DOHH2 (cell line): ENCODE data around the gene SLC12A3.

Experiments
- H3F3A ChIP-seq: fragments of 200-600 bp; sonication (generic), shearing (Covaris generic); 2 replicates; pipeline ENCODE4 v1.6.0; 2016; ENCODE audit warnings: antibody characterized with exemption, mild to moderate bottlenecking; ENCODE audit not compliant: control insufficient read depth, insufficient read depth
- H3K27ac ChIP-seq: fragments of 200-600 bp; sonication (generic); 2 replicates; pipeline ENCODE4 v1.5.1; 2014; ENCODE audit warnings: low read depth, mild to moderate bottlenecking, low read length, moderate library complexity
- H3K27me3 ChIP-seq: fragments of 200-600 bp; sonication (generic); 2 replicates; pipeline ENCODE4 v1.6.1; 2014; ENCODE audit warnings: mild to moderate bottlenecking, low read length, mixed read lengths; ENCODE audit not compliant: control insufficient read depth
- H3K36me3 ChIP-seq: fragments of 200-600 bp; sonication (generic); 2 replicates; pipeline ENCODE4 v1.6.1; 2014; ENCODE audit warnings: mild to moderate bottlenecking, low read length, moderate library complexity, mixed read lengths; ENCODE audit not compliant: control insufficient read depth
- H3K4me1 ChIP-seq: fragments of 200-600 bp; sonication (generic); 2 replicates; pipeline ENCODE4 v1.6.1; 2014; ENCODE audit warnings: mild to moderate bottlenecking, low read length, mixed read lengths; ENCODE audit not compliant: control insufficient read depth
- H3K4me2 ChIP-seq: fragments of 200-600 bp; sonication (generic); 2 replicates; pipeline ENCODE4 v1.6.0; 2014; ENCODE audit warnings: mild to moderate bottlenecking, low read length, moderate library complexity
- H3K4me3 ChIP-seq: fragments of 200-600 bp; sonication (generic); 2 replicates; pipeline ENCODE4 v1.5.1; 2014; ENCODE audit warnings: mild to moderate bottlenecking, low read length, mixed read lengths
- H3K79me2 ChIP-seq: fragments of 200-600 bp; sonication (generic); 2 replicates; pipeline ENCODE4 v1.6.1; 2014; ENCODE audit warnings: mild to moderate bottlenecking, low read length, mixed read lengths; ENCODE audit not compliant: control insufficient read depth
- H3K9me2 ChIP-seq: fragments of 200-600 bp; sonication (generic); replicated peaks from 2 replicates; pipeline ENCODE4 v1.6.1; 2014; ENCODE audit warnings: mild to moderate bottlenecking, low read length, mixed read lengths; ENCODE audit not compliant: control insufficient read depth
- H3K9me3 ChIP-seq: fragments of 200-600 bp; sonication (generic); 2 replicates; pipeline ENCODE4 v1.6.1; 2014; ENCODE audit warnings: antibody characterized with exemption, low read length, mixed read lengths; ENCODE audit not compliant: control insufficient read depth, insufficient read depth
- H4K20me1 ChIP-seq: fragments of 200-600 bp; sonication (generic); 2 replicates; pipeline ENCODE4 v1.6.0; 2014; ENCODE audit warnings: low read depth, mild to moderate bottlenecking, antibody characterized with exemption, low read length, moderate library complexity; ENCODE audit not compliant: control insufficient read depth, insufficient read depth
- CTCF ChIP-seq: fragments of 200-600 bp; sonication (generic); IDR thresholded peaks from one replicate; pipeline ENCODE4 v1.5.1; 2014; ENCODE audit warnings: antibody characterized with exemption, mild to moderate bottlenecking, low read depth, low read length; ENCODE audit not compliant: poor library complexity, severe bottlenecking
- EZH2phosphoT487 ChIP-seq: fragments of 200-600 bp; sonication (generic); IDR thresholded peaks from 2 replicates; pipeline ENCODE4 v1.6.1; 2017; ENCODE audit warnings: borderline replicate concordance, mild to moderate bottlenecking, antibody characterized with exemption, low read length, moderate library complexity, mixed read lengths

SLC12A3 gene

GRCh38 chr16:56858374-56858773 lies 6.6 kb upstream of the SLC12A3 start:
- H3K27ac ChIP-seq = no peak overlapping the region

DNA sequence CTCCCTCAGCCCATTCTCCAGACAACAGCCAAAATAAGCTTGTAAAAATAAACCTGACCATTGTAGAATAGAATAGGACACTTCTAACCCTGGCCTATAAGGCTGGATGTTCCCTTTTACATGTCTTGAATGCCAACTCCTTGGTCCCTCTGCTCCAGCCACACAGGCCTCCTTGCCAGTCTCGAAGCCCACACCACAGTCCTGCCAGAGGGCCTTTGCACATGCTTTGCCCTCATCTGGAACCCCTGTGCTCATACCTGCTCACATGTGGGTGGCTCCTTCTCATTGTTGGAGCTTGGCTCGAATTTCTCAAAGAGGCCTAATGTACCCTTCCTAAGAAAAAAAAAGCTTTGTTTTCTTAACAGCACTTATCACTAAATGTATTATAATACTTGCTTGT lies 5.4 kb upstream of the SLC12A3 start:
- Histone ChIP-seq H3K27ac (peak overlapping the region; percentile 62), H3K79me2 (no peaks in the 10 kb centered on the region), H3K27me3 (no peaks in the 10 kb centered on the region), H3K9me3 (no peaks in the 10 kb centered on the region), H3K4me2 (peak overlapping the region; percentile 70), H3K4me3 (peak overlapping the region; percentile 50; the same call in 1 of the 2 replicates), H3K36me3 (no peaks in the 10 kb centered on the region), H4K20me1 (no peaks in the 10 kb centered on the region), H3F3A (peaks cover 5% of the 10 kb centered on the region; the same call in 1 of the 2 replicates), H3K4me1 (peaks cover 37% of the 10 kb centered on the region), H3K9me2 (no peaks in the 10 kb centered on the region)
- TF ChIP-seq EZH2phosphoT487 (no peak), CTCF (no peak)

More at GRCh38 chr16:56858374-56858773, 6.6 kb upstream of the SLC12A3 start:
- Histone ChIP-seq H3K36me3 (no peaks in the 10 kb centered on the region), H3K4me1 (peaks cover 37% of the 10 kb centered on the region), H3K4me3 (no peak overlapping the region), H3K4me2 (no peak overlapping the region), H3K9me3 (no peaks in the 10 kb centered on the region), H3K27me3 (no peaks in the 10 kb centered on the region), H3K79me2 (no peaks in the 10 kb centered on the region), H4K20me1 (no peaks in the 10 kb centered on the region), H3K9me2 (no peaks in the 10 kb centered on the region), H3F3A (peaks cover 5% of the 10 kb centered on the region; the same call in 1 of the 2 replicates)
- TF ChIP-seq CTCF (no peak), EZH2phosphoT487 (no peak)

- H3K4me3 ChIP-seq = peak overlapping the region; percentile 50
- no peaks in the 10 kb centered on the region for H3K27me3 ChIP-seq
- H3K9me2 ChIP-seq = no peaks in the 10 kb centered on the region
- H3K4me1 ChIP-seq = peaks cover 37% of the 10 kb centered on the region
- H3K79me2 ChIP-seq = no peaks in the 10 kb centered on the region
- H3F3A ChIP-seq = peaks cover 5% of the 10 kb centered on the region; the same call in 1 of the 2 replicates
- no peaks in the 10 kb centered on the region for H4K20me1 ChIP-seq
- peak overlapping the region; percentile 62 for H3K27ac ChIP-seq
- TF ChIP-seq EZH2phosphoT487 (no peak), CTCF (no peak)
- no peaks in the 10 kb centered on the region for H3K36me3 ChIP-seq
- no peaks in the 10 kb centered on the region for H3K9me3 ChIP-seq
- peak overlapping the region; percentile 70 for H3K4me2 ChIP-seq
Measured at GRCh38 chr16:56860226-56861020, 4.6 kb upstream of the SLC12A3 start.
